CD4-positive, CD25-positive, alpha-beta regulatory T cell (primary cell): ENCODE data around the gene IL1R2. TPM values are rescaled to one million over a fixed set of nuclear protein-coding genes. Genes with fewer than 3 reads are reported as not detected.

Experiments used
- ATAC-seq, 2 donors: fragments of 150-1000 bp; cut with Tn5 transposase; one replicate each; pipeline ENCODE4 v1.10.0; 2021; ENCODE audit warnings: low read depth in 2 of 2, moderate number of reproducible peaks in 2 of 2, moderate library complexity in 1 of 2
- DNase-seq, 3 donors: peaks; one replicate each; pipeline versions ENCODE4 v3.0.0 to v3.0.0-alpha.2; 2012 to 2022; ENCODE audit warnings: mixed read lengths in 1 of 3
- H3K27ac ChIP-seq: one replicate; pipeline ENCODE4 v1.7.0; 2013; ENCODE audit warnings: mild to moderate bottlenecking, low read length; ENCODE audit not compliant: insufficient read depth, poor library complexity, severe bottlenecking
- H3K27me3 ChIP-seq: one replicate; pipeline ENCODE4 v1.7.0; 2013; ENCODE audit warnings: low read length; ENCODE audit not compliant: control insufficient read depth, insufficient read depth
- H3K36me3 ChIP-seq: one replicate; pipeline ENCODE4 v1.7.0; 2013; ENCODE audit warnings: mild to moderate bottlenecking, low read length, moderate library complexity; ENCODE audit not compliant: control insufficient read depth, insufficient read depth
- H3K4me1 ChIP-seq: 2 replicates; pipeline ENCODE4 v1.7.0; 2013; ENCODE audit warnings: mild to moderate bottlenecking, low read length; ENCODE audit not compliant: insufficient read depth, control insufficient read depth, poor library complexity, severe bottlenecking
- H3K4me3 ChIP-seq: one replicate; pipeline ENCODE4 v1.7.0; 2013; ENCODE audit warnings: low read depth, mild to moderate bottlenecking, low read length, moderate library complexity
- H3K9me3 ChIP-seq, 2 experiments: 1 replicate in 1 of 2; 2 replicates in 1 of 2; pipeline ENCODE4 v1.7.0; 2013; ENCODE audit warnings: low read length in 2 of 2, mild to moderate bottlenecking in 1 of 2, moderate library complexity in 1 of 2; ENCODE audit not compliant: control insufficient read depth in 2 of 2
- H3K27ac Mint-ChIP-seq, 3 donors: one replicate each; pipeline ENCODE4 v1.8.0; 2020 to 2022; ENCODE audit warnings: mild to moderate bottlenecking in 3 of 3, mixed read lengths in 3 of 3, moderate library complexity in 2 of 3
- H3K27me3 Mint-ChIP-seq: one replicate; pipeline ENCODE4 v1.8.0; 2022; ENCODE audit warnings: mild to moderate bottlenecking, mixed read lengths
- H3K36me3 Mint-ChIP-seq: one replicate; pipeline ENCODE4 v1.8.0; 2020; ENCODE audit warnings: mixed read lengths
- H3K4me1 Mint-ChIP-seq, 4 donors: one replicate each; pipeline ENCODE4 v1.8.0; 2020 to 2022; ENCODE audit warnings: mixed read lengths in 4 of 4, mild to moderate bottlenecking in 1 of 4
- H3K4me3 Mint-ChIP-seq, 4 donors: one replicate each; pipeline ENCODE4 v1.8.0; 2020 to 2022; ENCODE audit warnings: mild to moderate bottlenecking in 4 of 4, mixed read lengths in 4 of 4, moderate library complexity in 3 of 4
- H3K9me3 Mint-ChIP-seq, 7 donors: one replicate each; pipeline ENCODE4 v1.8.0; 2020 to 2022; ENCODE audit warnings: mixed read lengths in 7 of 7, mild to moderate bottlenecking in 3 of 7, moderate library complexity in 2 of 7
- polyA plus RNA-seq, 4 donors: library from polyadenylated mRNA; unstranded; fragments of 300-500 nt; fragmentation: Illumina TruSeq; gene quantifications; one replicate each; pipeline ENCODE4 v1.2.3, GENCODE V29; 2021
- total RNA-seq: library from RNA; stranded (reverse); gene quantifications from one replicate; pipeline ENCODE4 v1.2.3, GENCODE V29; 2022

Gene IL1R2
- total and polyA plus RNA-seq, 5 donors from 2014 or later: 1.5 to 6.0 (median 3.1) TPM

DNA sequence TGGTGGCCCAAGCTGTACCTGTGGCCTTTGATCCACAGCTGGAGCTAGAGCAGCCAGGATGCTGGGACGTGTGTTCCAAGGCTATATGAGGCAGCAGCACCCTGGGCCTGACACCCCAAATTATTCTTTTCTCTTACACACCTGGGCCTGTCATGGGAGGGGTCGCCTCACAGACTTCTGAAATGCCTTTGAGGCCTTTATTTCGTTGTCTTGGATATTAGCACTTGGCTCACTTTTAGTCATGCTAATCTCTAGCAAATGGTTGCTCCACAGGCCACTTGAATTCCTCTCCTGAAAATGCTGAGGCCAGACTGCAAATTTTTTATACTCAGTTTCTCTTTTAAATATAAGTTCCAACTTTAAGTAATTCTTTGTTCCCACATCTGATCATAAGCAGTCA is 22.0 kb upstream of the IL1R2 start:
- Histone ChIP-seq H3K4me1 (no peaks in the 10 kb centered on the region), H3K27ac (no peak overlapping the region), H3K9me3 (peaks cover 0 to 5% of the 10 kb centered on the region in 2 experiments), H3K4me3 (no peak overlapping the region), H3K36me3 (no peaks in the 10 kb centered on the region), H3K27me3 (no peaks in the 10 kb centered on the region)
- Mint-ChIP-seq H3K27me3 (peaks cover 5% of the 10 kb centered on the region), H3K4me3 (no peak overlapping the region), H3K9me3 (peaks cover 0 to 16% (median 3%) of the 10 kb centered on the region in 7 donors), H3K4me1 (no peaks in the 10 kb centered on the region), H3K36me3 (peaks cover 3% of the 10 kb centered on the region), H3K27ac (no peak overlapping the region)
- ATAC-seq: no peak
- no peak for DNase-seq

- peaks cover 0 to 5% of the 10 kb centered on the region in 2 experiments for H3K9me3 ChIP-seq
Measured at GRCh38 chr2:101970901-101971300, 20.9 kb upstream of the IL1R2 start.

GRCh38 chr2:101971836-101972235 is 19.9 kb upstream of the IL1R2 start:
- no peaks in the 10 kb centered on the region for H3K36me3 ChIP-seq
- H3K27me3 ChIP-seq: no peaks in the 10 kb centered on the region
- Mint-ChIP-seq H3K4me1 (no peaks in the 10 kb centered on the region), H3K27ac (no peak overlapping the region), H3K4me3 (no peak overlapping the region), H3K36me3 (peaks cover 3% of the 10 kb centered on the region), H3K27me3 (peaks cover 5% of the 10 kb centered on the region), H3K9me3 (peaks cover 0 to 15% (median 3%) of the 10 kb centered on the region in 7 donors)
- ATAC-seq: no peak
- no peaks in the 10 kb centered on the region for H3K4me1 ChIP-seq
- H3K4me3 ChIP-seq: no peak overlapping the region
- peaks cover 0 to 5% of the 10 kb centered on the region in 2 experiments for H3K9me3 ChIP-seq
- no peak overlapping the region for H3K27ac ChIP-seq
- no peak for DNase-seq

More at GRCh38 chr2:101970901-101971300, 20.9 kb upstream of the IL1R2 start:
- no peak overlapping the region for H3K27ac ChIP-seq
- Mint-ChIP-seq H3K27ac (no peak overlapping the region), H3K4me1 (no peaks in the 10 kb centered on the region), H3K9me3 (peaks cover 0 to 15% (median 3%) of the 10 kb centered on the region in 7 donors), H3K27me3 (peaks cover 5% of the 10 kb centered on the region), H3K4me3 (no peak overlapping the region), H3K36me3 (peaks cover 3% of the 10 kb centered on the region)
- DNase-seq: no peak
- no peaks in the 10 kb centered on the region for H3K27me3 ChIP-seq
- no peak for ATAC-seq
- no peak overlapping the region for H3K4me3 ChIP-seq
- H3K4me1 ChIP-seq: no peaks in the 10 kb centered on the region
- no peaks in the 10 kb centered on the region for H3K36me3 ChIP-seq

GRCh38 chr2:101972621-101973434 is 18.9 kb upstream of the IL1R2 start:
- no peak for ATAC-seq
- Histone ChIP-seq H3K4me3 (no peak overlapping the region), H3K27me3 (no peaks in the 10 kb centered on the region), H3K4me1 (no peaks in the 10 kb centered on the region), H3K36me3 (no peaks in the 10 kb centered on the region), H3K9me3 (peaks cover 0 to 5% of the 10 kb centered on the region in 2 experiments), H3K27ac (no peak overlapping the region)
- Mint-ChIP-seq H3K4me3 (no peak overlapping the region), H3K27me3 (peaks cover 5% of the 10 kb centered on the region), H3K9me3 (peaks cover 0 to 15% (median 3%) of the 10 kb centered on the region in 7 donors), H3K27ac (no peak overlapping the region), H3K36me3 (peaks cover 3% of the 10 kb centered on the region), H3K4me1 (no peaks in the 10 kb centered on the region)
- DNase-seq: no peak

DNA sequence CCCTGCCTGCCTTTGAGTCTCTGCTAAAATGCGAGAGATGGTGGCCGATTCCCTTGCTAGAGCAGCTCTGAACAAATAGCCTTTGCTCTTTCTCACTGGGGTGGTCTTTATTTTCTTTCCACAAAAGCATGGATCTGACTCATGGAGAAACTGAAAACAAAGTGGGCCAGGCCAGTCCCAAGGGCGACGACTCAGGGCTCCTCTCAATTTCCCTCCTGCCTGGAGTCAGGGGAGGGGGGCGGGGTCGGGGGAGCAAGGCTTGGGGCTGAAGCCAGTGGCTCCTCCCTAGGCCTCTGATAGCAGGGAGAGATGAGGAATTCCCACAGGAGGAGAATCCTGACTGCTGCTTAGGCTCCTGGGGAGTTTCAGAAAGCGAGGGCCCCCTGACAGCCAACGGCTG is 17.1 kb upstream of the IL1R2 start:
- Histone ChIP-seq H3K4me3 (no peak overlapping the region), H3K27me3 (no peaks in the 10 kb centered on the region)
- peaks cover 5% of the 10 kb centered on the region for H3K27me3 Mint-ChIP-seq

GRCh38 chr2:101975171-101975870 is 16.4 kb upstream of the IL1R2 start:
- H3K9me3 Mint-ChIP-seq: peaks cover 0 to 12% (median 2%) of the 10 kb centered on the region in 7 donors
- Histone ChIP-seq H3K9me3 (peaks cover 0 to 3% of the 10 kb centered on the region in 2 experiments), H3K4me1 (no peaks in the 10 kb centered on the region), H3K27ac (no peak overlapping the region), H3K36me3 (no peaks in the 10 kb centered on the region), H3K4me3 (no peak overlapping the region), H3K27me3 (no peaks in the 10 kb centered on the region)
- peaks cover under 1% of the 10 kb centered on the region for H3K27me3 Mint-ChIP-seq
- H3K36me3 Mint-ChIP-seq: peaks cover 3% of the 10 kb centered on the region
- ATAC-seq (no peak), DNase-seq (no peak)
- H3K4me1 Mint-ChIP-seq: no peaks in the 10 kb centered on the region
- no peak overlapping the region for H3K27ac Mint-ChIP-seq
- H3K4me3 Mint-ChIP-seq: no peak overlapping the region

More for the DNA sequence above, 17.1 kb upstream of the IL1R2 start:
- ATAC-seq (no peak), DNase-seq (no peak)
- H3K4me3 Mint-ChIP-seq: no peak overlapping the region
- peaks cover 3% of the 10 kb centered on the region for H3K36me3 Mint-ChIP-seq
- no peaks in the 10 kb centered on the region for H3K4me1 Mint-ChIP-seq
- peaks cover 0 to 5% of the 10 kb centered on the region in 2 experiments for H3K9me3 ChIP-seq
- H3K4me1 ChIP-seq: no peaks in the 10 kb centered on the region
- H3K36me3 ChIP-seq: no peaks in the 10 kb centered on the region
- H3K9me3 Mint-ChIP-seq: peaks cover 0 to 15% (median 3%) of the 10 kb centered on the region in 7 donors
- no peak overlapping the region for H3K27ac ChIP-seq
- no peak overlapping the region for H3K27ac Mint-ChIP-seq

DNA sequence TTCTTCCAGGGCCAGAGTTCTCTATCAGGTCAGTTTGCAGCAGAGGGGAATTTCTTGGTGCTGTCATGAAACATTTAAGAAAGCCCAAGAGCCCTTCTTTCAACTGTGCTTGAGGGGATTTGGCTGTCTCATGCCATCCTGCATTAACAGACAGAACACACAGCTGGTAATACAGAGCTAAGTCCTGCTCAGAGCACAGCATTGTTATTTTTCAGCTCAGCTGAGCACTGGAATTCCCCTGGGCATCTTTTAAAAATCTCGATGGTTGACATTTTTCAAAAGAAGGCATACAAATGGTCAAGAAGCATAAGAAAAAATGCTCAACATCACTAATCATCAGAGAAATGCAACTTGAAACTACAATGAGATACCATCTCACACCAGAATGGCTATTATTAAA is 14.9 kb upstream of the IL1R2 start:
- Histone ChIP-seq H3K4me3 (no peak overlapping the region), H3K27me3 (no peaks in the 10 kb centered on the region), H3K9me3 (no peaks in the 10 kb centered on the region), H3K27ac (no peak overlapping the region), H3K4me1 (no peaks in the 10 kb centered on the region), H3K36me3 (no peaks in the 10 kb centered on the region)
- Mint-ChIP-seq H3K27ac (no peak overlapping the region), H3K36me3 (peaks cover 3% of the 10 kb centered on the region), H3K9me3 (peaks cover 0 to 4% (median 0%) of the 10 kb centered on the region in 7 donors), H3K4me1 (peaks cover 0 to 2% (median 0%) of the 10 kb centered on the region in 4 donors), H3K27me3 (no peaks in the 10 kb centered on the region), H3K4me3 (no peak overlapping the region)
- ATAC-seq (no peak), DNase-seq (no peak)
